ENCODE measurements around the gene VEGFD.
"Not testable (repeated sequence)": the region's sequence is repeated elsewhere in the genome, so short reads cannot be mapped to it uniquely, and the experiment has no call there.

Gene VEGFD

DNA sequence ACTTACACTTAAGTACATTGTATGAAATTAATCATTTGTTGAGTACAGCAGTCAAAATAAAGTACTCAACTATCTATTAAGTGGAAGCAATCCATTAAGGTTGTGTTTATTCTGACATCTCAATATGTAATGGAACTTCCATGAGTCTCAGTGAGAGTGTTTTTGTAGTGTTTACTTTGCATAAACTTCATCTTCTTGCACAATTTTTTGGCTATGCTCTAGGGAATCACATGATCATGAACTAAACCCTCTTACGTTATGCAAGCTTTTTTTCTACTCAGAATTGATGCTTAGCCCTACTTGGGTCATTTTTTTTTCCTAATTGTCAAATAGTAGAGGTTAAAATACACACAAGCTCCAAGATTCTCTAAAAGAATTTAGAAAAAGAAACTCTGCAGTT, 27.8 kb downstream of the VEGFD start:
- no peak for DNase-seq

DNA sequence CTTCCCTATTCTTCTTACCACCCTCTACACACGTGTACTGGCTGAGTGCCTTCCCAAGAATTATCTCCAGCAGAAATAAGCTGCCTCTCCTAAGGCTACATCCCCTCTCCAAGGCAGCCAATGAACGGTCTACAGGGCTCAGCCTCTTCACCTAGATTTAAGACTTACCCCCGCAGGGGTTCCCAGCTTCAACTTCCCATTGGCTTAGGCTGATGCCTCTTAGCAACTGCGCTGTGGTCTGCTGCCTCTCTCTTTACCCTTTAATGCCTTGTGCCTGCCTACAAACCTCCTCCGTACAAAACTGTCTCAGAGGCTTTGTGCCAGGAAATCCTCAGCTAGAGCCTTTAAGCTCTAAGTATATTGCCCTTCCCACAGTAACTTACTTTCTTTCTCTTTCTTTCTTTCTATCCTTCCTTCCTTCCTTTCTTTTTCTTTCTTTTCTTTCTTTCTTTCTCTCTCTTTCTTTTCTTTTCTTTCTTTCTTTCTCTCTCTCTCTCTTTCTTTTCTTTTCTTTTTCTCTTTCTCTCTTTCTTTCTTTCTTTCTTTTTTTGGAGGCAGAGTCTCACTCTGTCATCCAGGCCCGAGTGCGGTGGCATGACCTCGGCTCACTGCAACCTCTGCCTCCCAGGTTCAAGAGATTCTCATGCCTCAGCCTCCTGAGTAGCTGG, 33.8 kb downstream of the VEGFD start:
- no peak for DNase-seq

DNA sequence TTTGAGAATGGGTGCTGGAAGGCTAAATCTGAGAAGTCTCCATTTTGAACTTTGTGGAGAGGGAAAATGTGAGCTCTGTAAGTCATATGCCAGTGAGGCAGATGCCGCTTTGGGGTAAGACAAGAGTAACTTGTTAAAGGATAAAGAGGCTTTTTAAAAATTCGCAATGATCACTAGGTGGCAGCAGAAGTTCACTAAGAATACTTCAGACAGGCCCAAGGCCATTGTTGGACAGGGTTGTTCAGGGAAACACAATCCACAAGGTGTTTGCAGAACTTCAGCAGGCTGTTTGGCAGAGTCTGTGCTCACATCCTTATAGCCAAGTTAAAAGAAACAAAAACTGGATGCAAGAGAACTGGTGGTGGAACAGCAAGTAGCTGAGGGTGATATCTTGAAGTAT, 35.2 kb downstream of the VEGFD start:
- DNase-seq: peak; percentile 63

DNA sequence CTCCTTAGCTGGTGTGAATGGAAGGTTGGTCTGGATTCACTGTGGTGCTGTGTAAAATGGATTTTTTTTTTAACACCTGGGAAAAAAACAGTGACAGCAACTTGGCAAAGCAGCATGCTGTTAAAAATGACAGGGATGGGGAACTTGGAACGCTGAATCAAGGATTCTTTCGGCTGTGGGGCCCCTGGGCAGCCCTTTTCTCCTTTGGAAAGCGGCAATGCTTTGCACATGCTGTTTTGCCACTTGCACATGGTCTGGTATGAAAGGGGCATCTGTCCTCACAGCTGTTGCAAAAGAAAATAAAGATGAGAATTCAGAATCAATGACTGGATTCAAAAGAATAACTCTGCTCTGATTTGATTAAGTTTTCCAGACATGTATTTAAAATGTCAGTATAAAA, 38.2 kb downstream of the VEGFD start:
- no peak for DNase-seq

DNA sequence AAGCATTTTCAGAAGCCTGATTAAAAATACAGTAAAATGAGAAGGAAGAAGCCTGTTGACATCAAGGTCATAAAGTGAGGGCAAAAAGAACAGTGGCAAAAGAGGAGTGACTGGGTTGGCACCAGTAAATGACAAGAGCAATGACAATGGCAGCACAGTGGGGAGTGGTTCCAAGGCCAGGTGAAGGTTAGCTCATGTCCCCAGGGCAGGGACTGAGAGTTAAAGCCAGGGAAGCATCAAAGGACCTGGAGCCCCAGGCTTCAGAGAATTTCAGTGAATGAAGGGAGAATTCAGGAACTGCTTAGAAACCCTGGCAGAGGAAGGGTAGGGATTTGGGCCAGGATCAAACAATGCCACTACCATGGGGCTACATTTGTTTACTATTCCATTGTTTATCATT, 40.1 kb downstream of the VEGFD start:
- DNase-seq: no peak

DNA sequence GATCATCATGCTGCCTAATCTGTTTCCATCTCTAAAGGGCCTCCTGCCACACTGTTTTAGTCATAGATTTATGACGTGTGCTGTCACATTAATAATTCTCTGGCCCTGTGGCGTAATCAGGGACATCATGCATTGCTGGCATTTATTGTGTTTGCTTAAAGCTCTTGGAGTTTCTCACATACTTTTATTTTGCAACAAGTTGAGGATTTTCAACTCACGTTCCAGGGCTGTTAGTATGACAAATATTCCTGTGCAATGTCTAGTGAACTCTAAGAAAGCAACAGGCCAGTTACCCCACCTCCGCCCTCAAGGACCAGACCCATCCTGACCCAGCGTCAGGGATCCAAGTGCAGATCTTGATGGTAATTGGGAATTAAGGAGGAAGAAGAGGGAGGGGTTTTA, 41.1 kb downstream of the VEGFD start:
- no peak for DNase-seq

DNA sequence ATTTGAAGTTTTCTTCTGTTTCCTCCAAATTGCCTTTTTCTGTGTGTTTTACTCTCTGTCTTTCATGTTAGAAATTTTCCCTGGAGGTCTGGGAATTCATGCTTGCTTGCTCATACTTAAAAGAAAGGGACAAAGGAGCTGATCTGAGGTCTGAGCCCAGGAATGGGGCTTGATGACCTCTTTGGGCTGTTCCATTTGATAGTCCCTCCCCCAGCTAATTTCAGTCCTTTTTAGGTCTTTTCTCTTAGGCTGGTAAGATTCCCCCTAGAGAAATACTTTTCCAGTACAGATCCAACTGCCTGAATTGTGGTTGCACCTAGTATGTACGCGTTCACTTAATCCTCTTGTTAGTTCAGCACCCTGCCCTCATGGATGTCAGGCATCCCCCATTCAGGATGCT, 43.3 kb downstream of the VEGFD start:
- DNase-seq: no peak

DNA sequence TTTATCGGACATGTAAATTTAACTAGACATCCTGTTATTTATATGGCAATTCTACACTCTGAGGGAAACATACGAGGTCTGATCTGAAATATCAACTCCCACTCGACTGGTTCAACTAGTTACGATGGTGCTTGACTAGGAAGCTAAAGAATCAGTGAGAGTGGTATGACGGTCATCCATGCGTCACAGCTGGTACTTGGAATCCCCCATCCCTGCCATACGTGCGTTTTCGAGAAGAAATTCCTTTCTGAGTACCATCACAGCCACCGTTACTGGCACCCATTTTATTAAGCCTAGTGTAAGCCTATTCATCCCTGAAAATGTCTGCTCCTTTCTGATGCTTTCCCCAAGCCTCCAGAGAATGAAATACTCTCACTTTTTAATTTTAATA, 48.2 kb downstream of the VEGFD start:
- peak; percentile 42 for DNase-seq

DNA sequence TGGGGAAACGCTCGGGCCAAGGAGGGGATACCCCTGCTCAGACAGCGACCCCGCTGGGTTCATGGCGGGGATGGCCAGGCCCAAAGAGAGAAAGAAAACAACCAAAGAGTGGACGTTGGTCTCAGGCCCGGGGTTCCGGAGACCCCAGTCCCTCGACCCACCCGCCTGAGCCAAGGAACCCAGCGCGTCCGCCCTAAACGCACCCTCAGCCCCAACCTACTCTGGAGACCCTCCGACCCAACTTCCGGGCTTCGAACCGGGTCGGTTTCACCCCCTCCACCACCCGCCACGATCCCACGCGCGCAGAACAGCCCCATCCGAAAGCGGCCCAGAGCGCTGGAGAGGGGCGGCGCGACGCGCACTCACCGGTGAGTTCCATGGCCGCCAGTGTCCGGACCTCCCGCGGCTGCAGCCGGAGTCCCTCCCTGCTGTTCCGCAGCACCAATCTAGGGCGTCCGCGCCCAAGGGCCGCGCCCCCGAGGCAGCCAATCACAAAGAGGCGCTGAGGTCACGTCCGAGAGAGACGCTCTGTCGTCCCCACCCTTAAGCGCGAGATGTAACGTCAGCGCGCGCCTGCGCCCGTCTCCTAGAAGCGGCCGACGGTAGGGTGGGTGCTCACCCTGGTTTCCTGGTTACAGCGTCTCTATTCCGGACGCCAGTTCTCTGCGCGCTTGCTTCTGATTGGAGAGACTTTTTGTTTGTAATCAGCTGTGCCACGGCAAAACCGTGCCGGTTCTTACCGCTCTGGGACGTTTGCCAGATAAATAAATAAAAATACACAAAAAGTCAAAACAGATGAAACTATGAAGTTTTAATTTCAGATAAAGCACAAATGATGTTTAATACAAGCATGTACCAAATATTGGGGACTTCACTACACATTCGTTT, 48.8 kb downstream of the VEGFD start, which contains the start of gene PIGA:
PIGA (minus strand) TSS at position 389 of the 888 bp plus-strand sequence. CDS start 3,593 bp downstream, outside the sequence.
- DNase-seq: peak; percentile 97

DNA sequence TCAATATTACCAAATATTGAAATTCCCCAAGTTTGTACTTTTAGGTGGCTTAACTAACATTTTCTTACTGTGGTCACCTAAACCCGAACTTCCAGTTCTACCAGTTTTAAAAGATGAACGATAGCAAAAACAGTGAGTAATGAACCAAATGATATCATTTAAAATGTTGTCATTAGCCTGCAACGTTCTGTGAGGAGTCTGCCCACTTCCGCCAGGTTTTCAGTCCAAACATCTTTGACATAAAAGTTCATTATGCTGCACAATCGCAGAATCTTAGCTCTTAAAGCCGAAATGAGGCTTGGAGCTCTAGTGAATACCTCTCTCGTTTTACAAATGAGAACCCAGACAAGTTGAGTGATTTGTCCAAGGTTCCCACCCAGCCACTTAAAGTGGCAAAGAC, 49.7 kb downstream of the VEGFD start:
- DNase-seq: no peak

DNA sequence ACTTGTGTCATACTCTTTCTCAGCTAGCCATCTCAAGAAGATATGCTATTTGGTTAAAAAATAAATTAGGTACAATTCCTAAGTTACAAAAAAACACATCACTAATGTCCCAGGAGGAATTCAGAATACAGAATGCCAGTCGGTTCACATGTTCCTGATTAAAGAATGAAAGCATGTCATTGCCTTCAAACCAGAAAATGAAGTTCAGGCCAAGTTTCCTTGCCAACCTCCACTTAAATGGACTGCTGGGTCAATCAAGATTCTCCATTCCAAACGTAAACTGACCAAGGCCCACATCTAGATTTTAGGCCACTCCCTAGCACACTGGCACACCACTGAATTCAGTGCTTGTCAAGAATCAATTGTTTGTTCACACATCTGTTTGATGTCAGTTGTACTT, 55.4 kb downstream of the VEGFD start:
- DNase-seq: no peak

DNA sequence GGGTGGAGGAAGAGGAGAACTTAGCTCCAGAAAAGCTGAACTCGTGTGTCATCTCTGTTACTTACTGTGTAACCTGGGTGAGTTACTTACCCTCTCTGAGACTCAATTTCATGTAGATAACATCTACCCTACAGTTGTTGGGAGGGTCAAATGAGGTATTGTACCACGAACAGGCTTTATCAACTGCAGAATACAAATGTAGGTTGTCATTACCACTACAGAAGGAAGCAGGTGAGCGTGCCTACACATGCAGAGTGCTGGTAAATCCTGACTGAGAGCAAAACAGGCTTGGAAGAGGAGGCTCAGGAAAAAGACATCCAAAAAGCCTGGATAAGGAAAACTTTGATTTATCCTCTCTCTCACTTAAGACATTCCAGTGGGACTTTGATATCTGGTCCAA, 56.1 kb downstream of the VEGFD start:
- no peak for DNase-seq

DNA sequence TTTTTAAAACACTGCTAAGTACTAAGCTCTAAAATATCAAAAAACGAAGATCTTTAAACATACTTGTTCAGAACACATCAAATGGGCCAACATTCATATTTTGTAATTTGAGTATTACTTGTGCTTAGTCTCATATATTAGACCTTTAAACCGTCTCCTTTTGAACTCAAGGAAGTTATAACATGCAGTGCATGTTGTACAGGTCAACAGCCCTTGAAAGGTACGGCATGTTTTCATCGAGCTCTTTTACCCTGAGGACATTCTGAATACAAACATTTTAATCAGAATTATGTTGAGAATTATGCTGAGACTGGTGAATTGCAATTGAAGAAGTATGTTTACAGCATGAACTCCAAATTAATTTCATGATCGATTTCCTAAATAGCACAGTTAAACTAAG, 61.7 kb downstream of the VEGFD start:
- DNase-seq: no peak

DNA sequence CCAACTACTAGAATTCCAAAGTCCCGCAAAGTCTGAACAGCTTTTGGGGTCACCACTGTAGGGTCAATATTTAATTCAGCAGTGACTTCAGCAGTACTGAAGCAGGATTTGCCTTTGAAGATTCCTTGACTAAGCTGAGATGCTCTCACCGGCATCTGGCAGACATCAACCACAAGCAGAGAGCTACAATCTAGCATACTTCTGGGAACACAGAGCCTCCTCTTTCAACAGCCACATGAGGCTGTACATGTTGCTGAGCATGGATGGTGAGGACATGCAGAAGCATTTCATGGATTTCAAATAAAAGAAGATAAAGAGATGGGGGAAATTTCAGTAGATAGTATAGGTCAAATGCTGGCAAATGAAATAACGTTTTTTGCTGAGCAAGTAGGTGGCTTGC, 62.1 kb downstream of the VEGFD start:
- DNase-seq: no peak

DNA sequence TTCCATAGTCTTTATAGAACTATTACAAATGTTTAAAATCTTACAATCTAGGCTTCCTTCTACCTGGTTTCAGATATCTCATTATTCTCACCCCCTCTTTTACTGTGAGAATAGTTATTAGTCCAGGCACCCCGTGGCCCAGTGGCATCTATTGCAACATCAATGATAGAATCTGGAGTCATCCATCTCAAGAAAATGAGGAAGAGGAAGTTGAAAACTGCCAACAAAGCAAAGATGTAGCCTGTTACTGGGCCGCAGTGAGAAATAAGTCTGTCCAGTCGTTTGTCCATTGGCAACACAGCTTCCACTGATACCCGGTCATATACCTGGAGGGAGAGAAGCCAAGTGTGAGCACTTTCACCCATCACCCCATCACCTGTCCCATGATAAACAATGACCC, 62.8 kb downstream of the VEGFD start:
- DNase-seq: no peak

DNA sequence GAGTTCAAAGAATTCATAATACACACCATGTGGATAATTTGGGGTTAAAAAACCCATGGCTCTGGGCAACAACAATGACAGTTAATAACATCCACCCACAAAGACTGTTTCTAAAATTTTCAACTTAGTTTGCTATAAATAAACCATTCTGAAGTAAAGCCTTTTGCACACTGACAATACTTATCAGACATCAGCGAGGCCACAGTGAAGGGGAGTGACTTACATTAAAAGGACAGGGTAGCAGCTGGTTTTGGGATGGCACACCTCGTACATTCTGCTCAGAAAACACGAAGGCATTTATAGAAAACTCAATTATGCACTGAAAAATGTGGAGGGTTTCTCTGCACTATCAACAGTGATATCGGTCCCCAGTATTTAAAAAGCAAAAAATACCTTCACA, 63.9 kb downstream of the VEGFD start:
- no peak for DNase-seq

DNA sequence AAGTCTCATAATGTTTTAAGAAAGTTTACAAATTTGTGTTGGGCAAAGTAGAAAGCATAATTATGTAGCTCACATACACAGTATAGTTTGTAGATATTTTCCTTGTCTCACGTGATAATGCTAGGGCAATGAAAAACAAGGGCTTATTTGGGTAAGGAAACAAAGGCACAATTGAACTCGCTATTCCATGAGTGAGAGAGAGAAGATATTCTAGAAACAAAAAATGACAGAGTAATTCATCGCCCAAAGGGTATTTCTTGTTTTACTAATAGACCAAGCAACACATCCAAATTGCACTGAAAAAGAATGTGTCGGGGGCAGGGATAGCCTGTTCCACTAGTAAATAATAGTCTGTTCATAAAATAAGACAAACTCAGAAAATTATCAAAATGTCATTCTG, 65.1 kb downstream of the VEGFD start:
- DNase-seq: no peak

DNA sequence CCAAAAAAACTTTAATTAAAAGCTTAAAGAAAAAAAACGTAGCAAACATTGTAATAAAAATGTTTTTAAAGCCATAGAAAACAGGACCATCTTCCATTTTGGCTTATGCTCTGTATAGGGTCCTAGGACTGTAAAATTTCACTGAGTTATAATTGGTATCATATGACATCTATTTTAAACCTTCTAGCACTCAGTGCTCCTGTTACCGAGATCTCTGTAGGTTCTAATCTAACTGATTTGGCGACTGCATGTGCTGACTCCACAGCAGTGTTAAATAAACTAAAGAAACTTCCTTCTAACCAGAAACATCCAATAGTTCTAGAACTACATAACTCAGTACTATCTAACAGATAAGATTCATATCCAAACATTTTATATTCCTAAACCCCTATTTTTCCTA, 68.7 kb downstream of the VEGFD start, which contains the start of gene ASB11:
ASB11 (minus strand) TSS at position 132 of the 400 bp plus-strand sequence; CDS start at position 97, 35 bp downstream.
- no peak for DNase-seq

DNA sequence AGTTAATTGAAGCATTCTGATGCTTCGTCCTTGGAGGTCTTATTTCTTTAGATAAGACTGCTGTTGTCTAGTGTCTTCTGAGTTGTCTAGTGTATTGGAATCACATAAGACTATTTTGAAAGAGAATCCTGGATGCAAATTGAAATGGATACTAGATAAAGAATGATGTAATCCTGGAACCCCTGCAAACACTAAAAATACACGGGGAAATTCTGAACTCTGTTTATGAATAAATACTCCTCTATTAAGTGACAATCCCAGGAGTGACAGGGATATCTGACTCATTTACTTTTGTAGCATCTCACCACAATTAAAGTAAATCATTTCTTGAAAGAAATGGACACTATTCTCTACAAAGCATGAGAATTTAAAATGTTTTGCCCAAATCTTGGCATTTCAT, 69.7 kb downstream of the VEGFD start:
- no peak for DNase-seq

DNA sequence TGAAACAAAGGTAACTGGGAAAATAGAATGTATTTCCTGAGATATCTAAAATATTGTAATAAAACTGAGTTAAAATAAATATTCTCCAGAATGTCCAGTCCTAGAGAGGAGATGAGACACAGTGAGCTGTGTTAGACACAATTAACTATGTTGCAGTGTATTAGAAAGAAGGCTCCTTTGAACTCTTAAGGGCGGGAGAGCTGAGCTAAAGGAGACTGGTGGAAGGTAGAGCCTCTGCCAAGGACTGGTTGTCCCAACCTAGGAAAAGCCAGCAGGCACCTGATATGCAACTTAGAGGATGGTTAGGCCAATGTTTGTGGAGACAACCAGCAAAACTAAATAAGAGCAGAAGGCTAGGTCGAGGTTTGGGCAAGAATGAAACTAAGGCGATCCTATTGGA, 73.1 kb downstream of the VEGFD start:
- no peak for DNase-seq

DNA sequence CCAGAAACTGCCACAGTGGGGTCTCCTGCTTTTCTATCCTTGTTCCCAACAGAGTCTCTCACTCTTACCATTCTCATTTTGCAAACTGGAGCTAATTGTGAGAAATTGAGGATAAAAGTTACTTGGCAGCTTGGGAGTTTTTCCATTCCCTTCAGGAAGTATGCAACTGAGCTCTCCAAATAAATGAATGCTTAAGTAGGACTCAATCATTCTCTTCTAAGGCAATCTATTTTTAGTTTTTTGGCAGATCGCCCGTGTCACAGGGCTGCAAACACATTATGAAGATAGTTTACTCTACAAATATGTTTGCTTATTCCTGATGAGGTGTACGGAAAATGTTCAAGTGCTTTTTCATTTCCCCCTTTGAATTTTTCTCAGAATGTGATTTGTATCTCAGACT, 74.1 kb downstream of the VEGFD start:
- peak; percentile 74 for DNase-seq

DNA sequence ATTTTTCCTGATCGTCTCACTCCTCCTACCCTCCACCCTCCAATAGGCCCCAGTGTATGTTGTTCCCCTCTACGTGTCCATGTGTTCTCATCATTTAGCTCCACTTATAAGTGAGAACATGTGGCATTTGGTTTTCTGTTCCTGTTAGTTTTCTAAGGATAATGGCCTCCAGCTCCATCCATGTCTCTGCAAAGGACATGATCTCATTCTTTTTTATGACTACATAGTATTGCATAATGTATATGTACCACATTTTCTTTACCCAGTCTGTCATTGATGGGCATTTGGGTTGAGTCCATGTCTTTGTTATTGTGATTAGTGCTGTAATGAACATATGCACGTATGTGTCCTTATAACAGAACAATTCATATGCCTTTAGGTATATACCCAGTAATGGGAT, 78.3 kb downstream of the VEGFD start:
- DNase-seq: not testable (repeated sequence)

DNA sequence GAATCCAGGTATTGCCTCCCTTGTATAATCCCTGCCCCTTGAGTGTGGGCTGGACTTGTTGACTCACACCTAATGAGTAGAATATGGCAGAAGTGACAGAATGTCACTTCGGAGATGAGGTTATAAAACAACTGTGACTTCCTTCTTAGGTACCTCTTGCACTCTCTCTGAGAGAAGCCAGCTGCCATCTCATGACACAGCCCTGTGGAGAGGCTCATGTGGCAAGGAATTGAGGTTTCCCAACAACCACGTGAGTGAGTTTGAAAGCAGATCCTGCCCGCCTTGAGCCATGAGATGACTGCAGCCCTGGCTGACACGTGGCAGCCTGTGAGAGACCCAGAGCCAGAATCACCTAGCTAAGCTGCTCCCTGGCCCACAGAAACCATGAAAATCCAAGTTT, 82.3 kb downstream of the VEGFD start:
- no peak for DNase-seq
